GM23338 (cell line): Measurements from ENCODE around the gene AP5Z1. TPM values are rescaled to one million over a fixed set of nuclear protein-coding genes. Genes with fewer than 3 reads are reported as not detected.

Experiments used
- ATAC-seq: fragments of 200-7000 bp; cut with Tn5 transposase; 3 replicates; pipeline ENCODE4 v1.9.1; 2020
- DNase-seq: peaks from one replicate; pipeline ENCODE4 v3.0.0-alpha.2; 2015; ENCODE audit warnings: low spot score
- H2AFZ ChIP-seq: fragments of 200-600 bp; sonication (generic); 2 replicates; pipeline ENCODE4 v1.8.0; 2016; ENCODE audit warnings: antibody characterized with exemption, mild to moderate bottlenecking, moderate library complexity
- H3F3A ChIP-seq: fragments of 200-600 bp; sonication (generic); replicated peaks from 2 replicates; pipeline ENCODE4 v1.8.0; 2017; ENCODE audit warnings: antibody characterized with exemption, mixed run types, low read depth
- H3K27ac ChIP-seq: fragments of 200-600 bp; sonication (generic); 2 replicates; pipeline ENCODE4 v1.6.1; 2016; ENCODE audit warnings: low read depth
- H3K27me3 ChIP-seq: fragments of 200-600 bp; sonication (generic); 2 replicates; pipeline ENCODE4 v1.8.0; 2016; ENCODE audit warnings: mild to moderate bottlenecking, mixed run types, moderate library complexity; ENCODE audit not compliant: insufficient read depth
- H3K36me3 ChIP-seq: fragments of 200-600 bp; sonication (generic); 2 replicates; pipeline ENCODE4 v1.8.0; 2016; ENCODE audit warnings: mild to moderate bottlenecking; ENCODE audit not compliant: insufficient read depth
- H3K4me1 ChIP-seq: fragments of 200-600 bp; sonication (generic); 2 replicates; pipeline ENCODE4 v1.8.0; 2016; ENCODE audit warnings: mild to moderate bottlenecking, moderate library complexity; ENCODE audit not compliant: insufficient read depth
- H3K4me2 ChIP-seq: fragments of 200-600 bp; sonication (generic); 2 replicates; pipeline ENCODE4 v1.7.1; 2017; ENCODE audit warnings: mixed run types
- H3K4me3 ChIP-seq: fragments of 200-600 bp; sonication (generic); 2 replicates; pipeline ENCODE4 v1.6.1; 2016; ENCODE audit warnings: mixed run types
- H3K79me2 ChIP-seq: fragments of 200-600 bp; sonication (generic); replicated peaks from 2 replicates; pipeline ENCODE4 v1.8.0; 2017; ENCODE audit warnings: mild to moderate bottlenecking; ENCODE audit not compliant: insufficient read depth
- H3K9me2 ChIP-seq: fragments of 200-600 bp; sonication (generic); 2 replicates; pipeline ENCODE4 v1.8.0; 2017; ENCODE audit not compliant: insufficient read depth
- H4K20me1 ChIP-seq: fragments of 200-600 bp; sonication (generic); replicated peaks from 2 replicates; pipeline ENCODE4 v1.8.0; 2017; ENCODE audit warnings: mild to moderate bottlenecking; ENCODE audit not compliant: insufficient read depth
- H3K27ac Mint-ChIP-seq: 2 replicates; pipeline ENCODE4 v1.8.0; 2020; ENCODE audit warnings: inconsistent platforms, mild to moderate bottlenecking, moderate library complexity, mixed read lengths
- H3K27me3 Mint-ChIP-seq: 3 replicates; pipeline ENCODE4 v1.8.0; 2022; ENCODE audit warnings: low read depth, mild to moderate bottlenecking, moderate library complexity, mixed read lengths, inconsistent platforms; ENCODE audit not compliant: insufficient read depth, poor library complexity
- H3K36me3 Mint-ChIP-seq: 3 replicates; pipeline ENCODE4 v1.8.0; 2021; ENCODE audit warnings: low read depth, mild to moderate bottlenecking, inconsistent platforms, moderate library complexity, mixed read lengths
- H3K4me1 Mint-ChIP-seq: 3 replicates; pipeline ENCODE4 v1.8.0; 2020; ENCODE audit warnings: mild to moderate bottlenecking, inconsistent platforms, mixed read lengths
- H3K4me3 Mint-ChIP-seq: 3 replicates; pipeline ENCODE4 v1.8.0; 2021; ENCODE audit warnings: moderate library complexity, mild to moderate bottlenecking, inconsistent platforms, mixed read lengths
- H3K9me3 Mint-ChIP-seq: 3 replicates; pipeline ENCODE4 v1.8.0; 2020; ENCODE audit warnings: moderate library complexity, mild to moderate bottlenecking, inconsistent platforms, mixed read lengths
- CREB1 ChIP-seq: fragments of 250-450 bp; sonication (Bioruptor Pico); IDR thresholded peaks from 2 replicates; pipeline ENCODE4 v1.5.0; 2020; ENCODE audit warnings: low read depth, mild to moderate bottlenecking, moderate library complexity
- EZH2 ChIP-seq: fragments of 200-600 bp; sonication (generic); IDR thresholded peaks from one replicate; pipeline ENCODE4 v1.8.0; 2017; ENCODE audit warnings: antibody characterized with exemption, mild to moderate bottlenecking, low read depth; ENCODE audit not compliant: unreplicated experiment
- NANOG ChIP-seq: IDR thresholded peaks from 2 replicates; pipeline ENCODE4 v1.6.1; 2016; ENCODE audit warnings: antibody characterized with exemption, borderline replicate concordance
- STAT1 ChIP-seq: IDR thresholded peaks from one replicate; pipeline ENCODE4 v1.6.1; 2016; ENCODE audit warnings: antibody characterized with exemption; ENCODE audit not compliant: unreplicated experiment
- ZNF331 ChIP-seq: fragments of 250-450 bp; sonication (Bioruptor Pico); IDR thresholded peaks from 2 replicates; pipeline ENCODE4 v1.5.0; 2020; ENCODE audit warnings: low read depth, mild to moderate bottlenecking, moderate library complexity
- polyA plus RNA-seq: library from polyadenylated mRNA; unstranded; fragments of >200 nt; fragmentation: Nextera tagmentation; extraction: Ambion mirVana; gene quantifications from 2 replicates; pipeline ENCODE4 v1.2.1, GENCODE V29; 2016
- total RNA-seq: library from RNA; depleted of rRNA; stranded (reverse); fragments of >200 nt; shearing (Covaris generic); gene quantifications from 2 replicates; pipeline ENCODE4 v1.2.3, GENCODE V29; 2014
- TF ChIP-seq, protein P1 (sequence below): IDR thresholded peaks from one replicate; pipeline ENCODE4 v1.6.1; 2018; ENCODE audit warnings: antibody characterized with exemption; ENCODE audit not compliant: unreplicated experiment
- TF ChIP-seq, protein P2 (sequence below): IDR thresholded peaks from 2 replicates; pipeline ENCODE4 v1.6.1; 2016; ENCODE audit warnings: antibody characterized with exemption
- TF ChIP-seq, protein P3 (sequence below): fragments of 250-450 bp; sonication (Bioruptor Pico); IDR thresholded peaks from 2 replicates; pipeline ENCODE4 v1.5.0; 2020; ENCODE audit warnings: mild to moderate bottlenecking, moderate library complexity

The AP5Z1 gene
- total and polyA plus RNA-seq, 2 experiments from 2014 or later, result 16.3 to 31.2 TPM

DNA sequence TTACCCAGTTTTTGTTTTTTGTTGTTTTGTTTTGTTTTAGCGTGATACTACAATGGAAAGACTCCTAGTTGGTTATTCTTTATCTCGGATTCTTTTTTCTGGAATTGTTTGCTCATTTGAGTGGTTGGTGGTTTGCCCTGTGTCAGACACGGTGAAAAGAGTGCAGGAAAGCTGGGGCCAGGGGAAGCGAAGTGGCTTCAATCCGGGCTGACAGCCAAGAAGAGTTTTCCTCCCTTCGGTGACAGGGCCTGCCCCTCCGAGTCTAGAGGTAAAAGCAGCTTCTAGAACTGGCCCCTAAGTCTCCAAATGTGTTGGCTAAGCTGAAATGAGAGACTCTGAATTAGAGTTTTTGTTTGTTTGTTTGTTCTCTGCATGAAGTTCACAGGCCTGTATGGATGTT, 5.7 kb upstream of the AP5Z1 start:
- Histone ChIP-seq H4K20me1 (no peaks in the 10 kb centered on the region; the same call in 1 of the 2 replicates), H3K27me3 (no peaks in the 10 kb centered on the region), H3F3A (no peaks in the 10 kb centered on the region), H3K36me3 (no peaks in the 10 kb centered on the region), H3K79me2 (no peaks in the 10 kb centered on the region), H3K4me2 (no peak overlapping the region), H3K4me1 (peaks cover 3% of the 10 kb centered on the region; the same call in 1 of the 2 replicates), H2AFZ (no peak overlapping the region), H3K27ac (no peak overlapping the region), H3K9me2 (no peaks in the 10 kb centered on the region), H3K4me3 (no peak overlapping the region)
- Mint-ChIP-seq H3K4me3 (no peak overlapping the region), H3K36me3 (no peaks in the 10 kb centered on the region; the same call in 2 of the 3 replicates), H3K27me3 (peaks cover 11% of the 10 kb centered on the region), H3K4me1 (peaks cover 7% of the 10 kb centered on the region; the same call in 2 of the 3 replicates), H3K27ac (no peak overlapping the region), H3K9me3 (no peaks in the 10 kb centered on the region; the same call in 2 of the 3 replicates)
- DNase-seq (no peak), ATAC-seq (no peak)
- TF ChIP-seq, protein P1, sequence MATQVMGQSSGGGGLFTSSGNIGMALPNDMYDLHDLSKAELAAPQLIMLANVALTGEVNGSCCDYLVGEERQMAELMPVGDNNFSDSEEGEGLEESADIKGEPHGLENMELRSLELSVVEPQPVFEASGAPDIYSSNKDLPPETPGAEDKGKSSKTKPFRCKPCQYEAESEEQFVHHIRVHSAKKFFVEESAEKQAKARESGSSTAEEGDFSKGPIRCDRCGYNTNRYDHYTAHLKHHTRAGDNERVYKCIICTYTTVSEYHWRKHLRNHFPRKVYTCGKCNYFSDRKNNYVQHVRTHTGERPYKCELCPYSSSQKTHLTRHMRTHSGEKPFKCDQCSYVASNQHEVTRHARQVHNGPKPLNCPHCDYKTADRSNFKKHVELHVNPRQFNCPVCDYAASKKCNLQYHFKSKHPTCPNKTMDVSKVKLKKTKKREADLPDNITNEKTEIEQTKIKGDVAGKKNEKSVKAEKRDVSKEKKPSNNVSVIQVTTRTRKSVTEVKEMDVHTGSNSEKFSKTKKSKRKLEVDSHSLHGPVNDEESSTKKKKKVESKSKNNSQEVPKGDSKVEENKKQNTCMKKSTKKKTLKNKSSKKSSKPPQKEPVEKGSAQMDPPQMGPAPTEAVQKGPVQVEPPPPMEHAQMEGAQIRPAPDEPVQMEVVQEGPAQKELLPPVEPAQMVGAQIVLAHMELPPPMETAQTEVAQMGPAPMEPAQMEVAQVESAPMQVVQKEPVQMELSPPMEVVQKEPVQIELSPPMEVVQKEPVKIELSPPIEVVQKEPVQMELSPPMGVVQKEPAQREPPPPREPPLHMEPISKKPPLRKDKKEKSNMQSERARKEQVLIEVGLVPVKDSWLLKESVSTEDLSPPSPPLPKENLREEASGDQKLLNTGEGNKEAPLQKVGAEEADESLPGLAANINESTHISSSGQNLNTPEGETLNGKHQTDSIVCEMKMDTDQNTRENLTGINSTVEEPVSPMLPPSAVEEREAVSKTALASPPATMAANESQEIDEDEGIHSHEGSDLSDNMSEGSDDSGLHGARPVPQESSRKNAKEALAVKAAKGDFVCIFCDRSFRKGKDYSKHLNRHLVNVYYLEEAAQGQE, result no peak
- no peak for TF ChIP-seq ZNF331 (CRISPR knock-in tag)
- TF ChIP-seq CREB1 (CRISPR knock-in tag), result no peak
- TF ChIP-seq NANOG, result no peak
- TF ChIP-seq STAT1, result no peak
- TF ChIP-seq, protein P2, sequence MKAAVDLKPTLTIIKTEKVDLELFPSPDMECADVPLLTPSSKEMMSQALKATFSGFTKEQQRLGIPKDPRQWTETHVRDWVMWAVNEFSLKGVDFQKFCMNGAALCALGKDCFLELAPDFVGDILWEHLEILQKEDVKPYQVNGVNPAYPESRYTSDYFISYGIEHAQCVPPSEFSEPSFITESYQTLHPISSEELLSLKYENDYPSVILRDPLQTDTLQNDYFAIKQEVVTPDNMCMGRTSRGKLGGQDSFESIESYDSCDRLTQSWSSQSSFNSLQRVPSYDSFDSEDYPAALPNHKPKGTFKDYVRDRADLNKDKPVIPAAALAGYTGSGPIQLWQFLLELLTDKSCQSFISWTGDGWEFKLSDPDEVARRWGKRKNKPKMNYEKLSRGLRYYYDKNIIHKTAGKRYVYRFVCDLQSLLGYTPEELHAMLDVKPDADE, result no peak
- TF ChIP-seq, protein P3, sequence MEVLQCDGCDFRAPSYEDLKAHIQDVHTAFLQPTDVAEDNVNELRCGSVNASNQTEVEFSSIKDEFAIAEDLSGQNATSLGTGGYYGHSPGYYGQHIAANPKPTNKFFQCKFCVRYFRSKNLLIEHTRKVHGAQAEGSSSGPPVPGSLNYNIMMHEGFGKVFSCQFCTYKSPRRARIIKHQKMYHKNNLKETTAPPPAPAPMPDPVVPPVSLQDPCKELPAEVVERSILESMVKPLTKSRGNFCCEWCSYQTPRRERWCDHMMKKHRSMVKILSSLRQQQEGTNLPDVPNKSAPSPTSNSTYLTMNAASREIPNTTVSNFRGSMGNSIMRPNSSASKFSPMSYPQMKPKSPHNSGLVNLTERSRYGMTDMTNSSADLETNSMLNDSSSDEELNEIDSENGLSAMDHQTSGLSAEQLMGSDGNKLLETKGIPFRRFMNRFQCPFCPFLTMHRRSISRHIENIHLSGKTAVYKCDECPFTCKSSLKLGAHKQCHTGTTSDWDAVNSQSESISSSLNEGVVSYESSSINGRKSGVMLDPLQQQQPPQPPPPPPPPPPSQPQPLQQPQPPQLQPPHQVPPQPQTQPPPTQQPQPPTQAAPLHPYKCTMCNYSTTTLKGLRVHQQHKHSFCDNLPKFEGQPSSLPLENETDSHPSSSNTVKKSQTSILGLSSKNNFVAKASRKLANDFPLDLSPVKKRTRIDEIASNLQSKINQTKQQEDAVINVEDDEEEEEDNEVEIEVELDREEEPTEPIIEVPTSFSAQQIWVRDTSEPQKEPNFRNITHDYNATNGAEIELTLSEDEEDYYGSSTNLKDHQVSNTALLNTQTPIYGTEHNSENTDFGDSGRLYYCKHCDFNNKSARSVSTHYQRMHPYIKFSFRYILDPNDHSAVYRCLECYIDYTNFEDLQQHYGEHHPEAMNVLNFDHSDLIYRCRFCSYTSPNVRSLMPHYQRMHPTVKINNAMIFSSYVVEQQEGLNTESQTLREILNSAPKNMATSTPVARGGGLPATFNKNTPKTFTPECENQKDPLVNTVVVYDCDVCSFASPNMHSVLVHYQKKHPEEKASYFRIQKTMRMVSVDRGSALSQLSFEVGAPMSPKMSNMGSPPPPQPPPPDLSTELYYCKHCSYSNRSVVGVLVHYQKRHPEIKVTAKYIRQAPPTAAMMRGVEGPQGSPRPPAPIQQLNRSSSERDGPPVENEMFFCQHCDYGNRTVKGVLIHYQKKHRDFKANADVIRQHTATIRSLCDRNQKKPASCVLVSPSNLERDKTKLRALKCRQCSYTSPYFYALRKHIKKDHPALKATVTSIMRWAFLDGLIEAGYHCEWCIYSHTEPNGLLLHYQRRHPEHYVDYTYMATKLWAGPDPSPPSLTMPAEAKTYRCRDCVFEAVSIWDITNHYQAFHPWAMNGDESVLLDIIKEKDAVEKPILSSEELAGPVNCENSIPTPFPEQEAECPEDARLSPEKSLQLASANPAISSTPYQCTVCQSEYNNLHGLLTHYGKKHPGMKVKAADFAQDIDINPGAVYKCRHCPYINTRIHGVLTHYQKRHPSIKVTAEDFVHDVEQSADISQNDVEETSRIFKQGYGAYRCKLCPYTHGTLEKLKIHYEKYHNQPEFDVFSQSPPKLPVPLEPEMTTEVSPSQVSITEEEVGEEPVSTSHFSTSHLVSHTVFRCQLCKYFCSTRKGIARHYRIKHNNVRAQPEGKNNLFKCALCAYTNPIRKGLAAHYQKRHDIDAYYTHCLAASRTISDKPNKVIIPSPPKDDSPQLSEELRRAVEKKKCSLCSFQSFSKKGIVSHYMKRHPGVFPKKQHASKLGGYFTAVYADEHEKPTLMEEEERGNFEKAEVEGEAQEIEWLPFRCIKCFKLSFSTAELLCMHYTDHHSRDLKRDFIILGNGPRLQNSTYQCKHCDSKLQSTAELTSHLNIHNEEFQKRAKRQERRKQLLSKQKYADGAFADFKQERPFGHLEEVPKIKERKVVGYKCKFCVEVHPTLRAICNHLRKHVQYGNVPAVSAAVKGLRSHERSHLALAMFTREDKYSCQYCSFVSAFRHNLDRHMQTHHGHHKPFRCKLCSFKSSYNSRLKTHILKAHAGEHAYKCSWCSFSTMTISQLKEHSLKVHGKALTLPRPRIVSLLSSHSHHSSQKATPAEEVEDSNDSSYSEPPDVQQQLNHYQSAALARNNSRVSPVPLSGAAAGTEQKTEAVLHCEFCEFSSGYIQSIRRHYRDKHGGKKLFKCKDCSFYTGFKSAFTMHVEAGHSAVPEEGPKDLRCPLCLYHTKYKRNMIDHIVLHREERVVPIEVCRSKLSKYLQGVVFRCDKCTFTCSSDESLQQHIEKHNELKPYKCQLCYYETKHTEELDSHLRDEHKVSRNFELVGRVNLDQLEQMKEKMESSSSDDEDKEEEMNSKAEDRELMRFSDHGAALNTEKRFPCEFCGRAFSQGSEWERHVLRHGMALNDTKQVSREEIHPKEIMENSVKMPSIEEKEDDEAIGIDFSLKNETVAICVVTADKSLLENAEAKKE (CRISPR knock-in tag), result no peak
- TF ChIP-seq EZH2, result no peak
